ENCODE data around the gene EXOSC2. TPM values are rescaled to one million over a fixed set of nuclear protein-coding genes. Genes with fewer than 3 reads are reported as not detected.
"Not testable (repeated sequence)": the region's sequence is repeated elsewhere in the genome, so short reads cannot be mapped to it uniquely, and the experiment has no call there.

The EXOSC2 gene
- total RNA-seq, 6 experiments from 2014 or later: 27.8 to 36.7 (median 33.8) TPM

- peaks cover 3% of the 10 kb centered on the region for H3K4me1 Mint-ChIP-seq (ENCODE audit: low read depth)
- peaks cover 19% of the 10 kb centered on the region for H3K27me3 Mint-ChIP-seq (ENCODE audit: insufficient read depth)
- no peaks in the 10 kb centered on the region for H3K9me3 Mint-ChIP-seq
- H3K27ac Mint-ChIP-seq: no peak overlapping the region
- no peaks in the 10 kb centered on the region for H3K36me3 Mint-ChIP-seq (ENCODE audit: low read depth)
- no peak for DNase-seq
- TF ChIP-seq, protein P1, sequence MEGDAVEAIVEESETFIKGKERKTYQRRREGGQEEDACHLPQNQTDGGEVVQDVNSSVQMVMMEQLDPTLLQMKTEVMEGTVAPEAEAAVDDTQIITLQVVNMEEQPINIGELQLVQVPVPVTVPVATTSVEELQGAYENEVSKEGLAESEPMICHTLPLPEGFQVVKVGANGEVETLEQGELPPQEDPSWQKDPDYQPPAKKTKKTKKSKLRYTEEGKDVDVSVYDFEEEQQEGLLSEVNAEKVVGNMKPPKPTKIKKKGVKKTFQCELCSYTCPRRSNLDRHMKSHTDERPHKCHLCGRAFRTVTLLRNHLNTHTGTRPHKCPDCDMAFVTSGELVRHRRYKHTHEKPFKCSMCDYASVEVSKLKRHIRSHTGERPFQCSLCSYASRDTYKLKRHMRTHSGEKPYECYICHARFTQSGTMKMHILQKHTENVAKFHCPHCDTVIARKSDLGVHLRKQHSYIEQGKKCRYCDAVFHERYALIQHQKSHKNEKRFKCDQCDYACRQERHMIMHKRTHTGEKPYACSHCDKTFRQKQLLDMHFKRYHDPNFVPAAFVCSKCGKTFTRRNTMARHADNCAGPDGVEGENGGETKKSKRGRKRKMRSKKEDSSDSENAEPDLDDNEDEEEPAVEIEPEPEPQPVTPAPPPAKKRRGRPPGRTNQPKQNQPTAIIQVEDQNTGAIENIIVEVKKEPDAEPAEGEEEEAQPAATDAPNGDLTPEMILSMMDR (IDR thresholded peaks at IDR 0.05): no peak
- H3K4me3 Mint-ChIP-seq: no peak overlapping the region
These were observed 16.3 kb upstream of the EXOSC2 start for GRCh38 chr9:130677252-130677651.

- H3K4me1 Mint-ChIP-seq (ENCODE audit: low read depth): peaks cover 8% of the 10 kb centered on the region
- H3K9me3 Mint-ChIP-seq: peaks cover 5% of the 10 kb centered on the region; the same call in 1 of the 2 replicates
- H3K4me3 Mint-ChIP-seq: peak overlapping the region; percentile 69
- no peak overlapping the region for H3K27ac Mint-ChIP-seq
- H3K36me3 Mint-ChIP-seq (ENCODE audit: low read depth): no peaks in the 10 kb centered on the region
- H3K27me3 Mint-ChIP-seq (ENCODE audit: insufficient read depth): peaks cover 19% of the 10 kb centered on the region
- peak; percentile 87 for DNase-seq
- TF ChIP-seq, protein P1 (IDR thresholded peaks at IDR 0.05): no peak
These were observed 12.5 kb upstream of the EXOSC2 start for GRCh38 chr9:130680836-130681768.

- peaks cover 18% of the 10 kb centered on the region for H3K27me3 Mint-ChIP-seq (ENCODE audit: insufficient read depth)
- no peak overlapping the region for H3K27ac Mint-ChIP-seq
- no peaks in the 10 kb centered on the region for H3K36me3 Mint-ChIP-seq (ENCODE audit: low read depth)
- no peak for DNase-seq
- peaks cover 5% of the 10 kb centered on the region; the same call in 1 of the 2 replicates for H3K9me3 Mint-ChIP-seq
- peak overlapping the region; percentile 84 for H3K4me3 Mint-ChIP-seq
- H3K4me1 Mint-ChIP-seq (ENCODE audit: low read depth): peaks cover 8% of the 10 kb centered on the region
- TF ChIP-seq, protein P1 (IDR thresholded peaks at IDR 0.05): no peak
These were observed 11.7 kb upstream of the EXOSC2 start for GRCh38 chr9:130681769-130682420.

DNA sequence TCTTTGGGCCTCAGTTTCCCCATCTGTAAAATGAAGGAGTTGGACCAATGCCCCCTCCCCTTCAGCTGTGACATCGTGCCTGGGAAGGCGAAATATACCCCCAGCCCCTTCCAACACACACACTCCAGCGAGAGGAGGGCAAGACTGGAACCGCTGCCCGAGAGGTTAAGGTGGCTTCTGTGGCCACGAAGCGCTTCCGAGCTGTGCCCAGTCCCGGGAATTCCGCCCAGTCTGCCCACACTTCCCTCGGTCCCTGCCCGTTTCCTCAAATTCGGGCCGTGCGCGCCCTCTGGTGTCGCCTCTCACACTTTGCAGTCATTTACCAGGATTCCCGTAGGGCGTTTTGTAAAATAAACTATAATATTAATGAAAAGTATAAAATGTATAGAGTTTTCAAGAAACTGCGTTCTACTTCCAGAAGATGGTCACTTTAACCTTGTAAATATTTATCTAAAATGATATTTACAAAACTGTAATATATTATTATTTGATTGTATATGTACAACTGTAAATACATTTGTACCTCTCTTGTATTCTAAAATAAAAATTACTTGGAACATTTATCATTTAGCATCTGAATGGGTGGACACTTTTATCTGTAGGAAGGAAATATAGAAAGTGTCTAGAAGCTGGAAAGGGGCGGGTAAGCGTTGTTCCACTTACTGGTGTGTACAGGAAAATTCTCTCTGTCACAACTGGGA is 11.0 kb upstream of the EXOSC2 start:
- peaks cover 8% of the 10 kb centered on the region for H3K4me1 Mint-ChIP-seq (ENCODE audit: low read depth)
- TF ChIP-seq, protein P1 (IDR thresholded peaks at IDR 0.05): peak; percentile 89
- H3K27me3 Mint-ChIP-seq (ENCODE audit: insufficient read depth): peaks cover 11% of the 10 kb centered on the region
- H3K27ac Mint-ChIP-seq: peak overlapping the region; percentile 48; the same call in 1 of the 2 replicates
- H3K4me3 Mint-ChIP-seq: peak overlapping the region; percentile 84
- peak; percentile 59 for DNase-seq
- peaks cover 5% of the 10 kb centered on the region; the same call in 1 of the 2 replicates for H3K9me3 Mint-ChIP-seq
- H3K36me3 Mint-ChIP-seq (ENCODE audit: low read depth): no peaks in the 10 kb centered on the region

DNA sequence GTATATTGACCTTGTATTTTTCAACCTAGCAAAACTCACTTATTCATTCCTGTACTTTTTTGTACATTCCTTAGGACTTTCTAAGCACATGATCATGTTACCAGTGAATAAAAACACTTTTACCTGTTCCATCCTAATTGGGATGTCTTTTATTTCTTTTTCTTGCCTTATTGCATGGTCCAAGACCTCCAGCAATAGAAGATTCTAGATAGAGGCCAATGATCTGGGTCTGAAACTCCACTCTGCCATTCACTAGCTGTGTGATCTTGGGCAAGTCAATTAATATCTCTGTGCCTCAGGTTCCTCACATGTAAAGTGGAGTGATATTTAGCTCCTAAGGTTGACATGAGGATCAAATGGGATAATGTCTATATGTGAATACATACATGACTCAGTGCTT is 8.5 kb upstream of the EXOSC2 start:
- TF ChIP-seq, protein P1 (IDR thresholded peaks at IDR 0.05): no peak
- DNase-seq: no peak
- Mint-ChIP-seq H3K27me3 (ENCODE audit: insufficient read depth) (peaks cover 2% of the 10 kb centered on the region), H3K27ac (no peak overlapping the region), H3K4me1 (ENCODE audit: low read depth) (peaks cover 18% of the 10 kb centered on the region), H3K36me3 (ENCODE audit: low read depth) (no peaks in the 10 kb centered on the region), H3K4me3 (no peak overlapping the region), H3K9me3 (peaks cover 5% of the 10 kb centered on the region; the same call in 1 of the 2 replicates)

DNA sequence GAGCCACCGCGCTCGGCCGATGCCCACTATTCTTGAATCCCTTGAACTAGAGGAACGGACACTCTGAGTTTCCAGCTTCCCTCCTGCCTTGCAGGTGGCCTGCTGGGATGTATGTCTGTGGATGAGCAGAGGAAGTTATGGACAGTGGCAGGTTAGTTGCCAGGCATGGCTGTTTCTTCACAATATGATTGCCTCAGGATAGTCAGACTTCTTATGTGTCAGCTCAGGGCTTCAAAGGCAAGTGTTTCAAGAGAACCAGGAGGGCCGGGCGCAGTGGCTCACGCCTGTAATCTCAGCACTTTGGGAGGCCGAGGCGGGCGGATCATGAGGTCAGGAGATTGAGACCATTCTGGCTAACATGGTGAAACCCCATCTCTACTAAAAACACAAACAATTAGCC is 7.6 kb upstream of the EXOSC2 start:
- not testable (repeated sequence) for H3K27ac Mint-ChIP-seq; DNase-seq; H3K36me3 Mint-ChIP-seq (ENCODE audit: low read depth); H3K9me3 Mint-ChIP-seq; H3K4me3 Mint-ChIP-seq; H3K27me3 Mint-ChIP-seq (ENCODE audit: insufficient read depth)
- H3K4me1 Mint-ChIP-seq (ENCODE audit: low read depth): peaks cover 24% of the 10 kb centered on the region
